Measurements from ENCODE around the gene DYNLT1. TPM values are rescaled to one million over a fixed set of nuclear protein-coding genes. Genes with fewer than 3 reads are reported as not detected.
"Not testable (repeated sequence)": the region's sequence is repeated elsewhere in the genome, so short reads cannot be mapped to it uniquely, and the experiment has no call there.

DYNLT1 gene
- total and polyA plus RNA-seq, 2 experiments from 2014 or later, result 82.6 to 219 TPM

DNA sequence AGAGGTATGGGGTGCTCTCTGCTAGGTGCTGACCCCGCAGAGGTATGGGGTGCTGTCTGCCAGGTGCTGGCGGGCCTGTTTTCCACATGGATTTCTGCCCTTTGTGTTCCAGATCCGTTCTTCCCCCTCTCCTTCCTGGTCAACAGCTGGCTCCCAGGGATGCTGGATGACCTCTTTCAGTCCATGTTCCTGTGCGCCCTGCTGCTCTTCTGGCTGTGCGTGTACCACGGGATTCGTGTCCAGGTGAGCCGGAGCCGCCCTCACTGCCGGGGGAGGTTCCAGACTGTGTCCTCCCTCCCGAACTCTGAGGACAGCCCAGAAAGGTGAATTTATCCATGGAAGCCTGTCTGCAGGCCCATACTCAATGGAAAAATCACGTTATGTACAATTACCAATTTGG lies 36.3 kb downstream of the DYNLT1 start:
- Histone ChIP-seq H2AFZ (no peak overlapping the region), H3K4me3 (no peak overlapping the region), H4K20me1 (ENCODE audit: insufficient read depth, poor library complexity, severe bottlenecking) (no peaks in the 10 kb centered on the region), H3K9me2 (replicated peaks; ENCODE audit: insufficient read depth) (no peaks in the 10 kb centered on the region), H3K36me3 (replicated peaks; ENCODE audit: insufficient read depth, low read depth) (no peaks in the 10 kb centered on the region), H3K27ac (no peak overlapping the region), H3K27me3 (no peaks in the 10 kb centered on the region), H3K9me3 (ENCODE audit: low read depth) (no peaks in the 10 kb centered on the region), H3K79me2 (peaks cover 3% of the 10 kb centered on the region), H3K4me2 (no peak overlapping the region), H3K4me1 (ENCODE audit: insufficient read depth) (peaks cover 9% of the 10 kb centered on the region)
- no peak for DNase-seq (ENCODE audit: low spot score)
- 92% methylated on average over 12 of the region's 12 CpGs for WGBS (ENCODE audit: low lambda C conversion rate, missing lambda C conversion rate)
- TF ChIP-seq, protein P1, sequence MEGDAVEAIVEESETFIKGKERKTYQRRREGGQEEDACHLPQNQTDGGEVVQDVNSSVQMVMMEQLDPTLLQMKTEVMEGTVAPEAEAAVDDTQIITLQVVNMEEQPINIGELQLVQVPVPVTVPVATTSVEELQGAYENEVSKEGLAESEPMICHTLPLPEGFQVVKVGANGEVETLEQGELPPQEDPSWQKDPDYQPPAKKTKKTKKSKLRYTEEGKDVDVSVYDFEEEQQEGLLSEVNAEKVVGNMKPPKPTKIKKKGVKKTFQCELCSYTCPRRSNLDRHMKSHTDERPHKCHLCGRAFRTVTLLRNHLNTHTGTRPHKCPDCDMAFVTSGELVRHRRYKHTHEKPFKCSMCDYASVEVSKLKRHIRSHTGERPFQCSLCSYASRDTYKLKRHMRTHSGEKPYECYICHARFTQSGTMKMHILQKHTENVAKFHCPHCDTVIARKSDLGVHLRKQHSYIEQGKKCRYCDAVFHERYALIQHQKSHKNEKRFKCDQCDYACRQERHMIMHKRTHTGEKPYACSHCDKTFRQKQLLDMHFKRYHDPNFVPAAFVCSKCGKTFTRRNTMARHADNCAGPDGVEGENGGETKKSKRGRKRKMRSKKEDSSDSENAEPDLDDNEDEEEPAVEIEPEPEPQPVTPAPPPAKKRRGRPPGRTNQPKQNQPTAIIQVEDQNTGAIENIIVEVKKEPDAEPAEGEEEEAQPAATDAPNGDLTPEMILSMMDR (IDR thresholded peaks at IDR 0.05; ENCODE audit: poor library complexity), result no peak
- TF ChIP-seq EZH2 (IDR thresholded peaks at IDR 0.05; ENCODE audit: borderline replicate concordance) (no peak), EZH2phosphoT487 (IDR thresholded peaks at IDR 0.05; ENCODE audit: low read depth, severe bottlenecking, unreplicated experiment) (no peak)

DNA sequence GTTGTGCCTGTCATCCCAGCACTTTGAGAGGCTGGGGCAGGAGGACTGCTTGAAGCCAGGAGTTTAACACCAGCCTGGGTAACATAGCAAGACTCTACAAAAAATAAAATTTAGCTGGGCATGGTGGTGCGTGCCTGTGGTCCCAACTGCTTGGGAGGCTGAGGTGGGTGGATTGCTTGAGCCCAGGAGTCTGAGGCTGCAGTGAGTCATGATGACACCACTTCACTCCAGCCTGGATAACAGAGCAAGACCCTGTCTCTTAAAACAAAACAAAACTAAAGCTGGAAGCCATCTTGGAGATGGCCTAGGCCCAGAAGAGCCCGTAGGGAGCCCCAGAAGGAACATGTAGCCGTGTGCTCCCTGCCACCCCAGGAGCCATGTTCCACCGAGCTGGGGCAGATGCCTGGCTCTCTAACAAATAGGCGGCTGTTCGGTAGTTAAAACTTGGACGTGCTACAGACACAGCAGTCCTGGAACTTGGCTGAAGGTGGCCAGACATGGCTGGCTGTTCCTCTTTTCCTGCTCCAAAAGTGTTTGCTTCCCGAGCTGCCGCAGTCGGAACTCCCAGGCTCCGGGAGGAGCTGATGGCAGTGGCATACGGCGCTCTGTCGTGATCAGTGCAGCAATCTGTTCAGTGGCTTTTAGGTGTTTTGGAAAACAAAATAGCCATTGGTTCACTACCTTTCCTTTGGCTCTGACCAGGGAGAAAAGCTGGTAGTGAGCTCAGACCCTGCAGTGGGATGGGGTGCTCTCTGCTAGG lies 37.0 kb downstream of the DYNLT1 start:
- H3K9me3 ChIP-seq (ENCODE audit: low read depth), result no peaks in the 10 kb centered on the region
- H3K4me2 ChIP-seq, result no peak overlapping the region
- no peaks in the 10 kb centered on the region for H4K20me1 ChIP-seq (ENCODE audit: insufficient read depth, poor library complexity, severe bottlenecking)
- no peak overlapping the region for H3K27ac ChIP-seq
- no peak overlapping the region for H2AFZ ChIP-seq
- H3K36me3 ChIP-seq (replicated peaks; ENCODE audit: insufficient read depth, low read depth), result no peaks in the 10 kb centered on the region
- H3K27me3 ChIP-seq, result no peaks in the 10 kb centered on the region
- peaks cover 9% of the 10 kb centered on the region for H3K4me1 ChIP-seq (ENCODE audit: insufficient read depth)
- no peak for DNase-seq (ENCODE audit: low spot score)
- H3K4me3 ChIP-seq, result no peak overlapping the region
- H3K79me2 ChIP-seq, result peaks cover 3% of the 10 kb centered on the region
- WGBS (ENCODE audit: low lambda C conversion rate, missing lambda C conversion rate), result 92% methylated on average over 14 of the region's 14 CpGs
- TF ChIP-seq EZH2 (IDR thresholded peaks at IDR 0.05; ENCODE audit: borderline replicate concordance) (no peak), EZH2phosphoT487 (IDR thresholded peaks at IDR 0.05; ENCODE audit: low read depth, severe bottlenecking, unreplicated experiment) (no peak)
- TF ChIP-seq, protein P1 (IDR thresholded peaks at IDR 0.05; ENCODE audit: poor library complexity), result no peak
- H3K9me2 ChIP-seq (replicated peaks; ENCODE audit: insufficient read depth), result no peaks in the 10 kb centered on the region

DNA sequence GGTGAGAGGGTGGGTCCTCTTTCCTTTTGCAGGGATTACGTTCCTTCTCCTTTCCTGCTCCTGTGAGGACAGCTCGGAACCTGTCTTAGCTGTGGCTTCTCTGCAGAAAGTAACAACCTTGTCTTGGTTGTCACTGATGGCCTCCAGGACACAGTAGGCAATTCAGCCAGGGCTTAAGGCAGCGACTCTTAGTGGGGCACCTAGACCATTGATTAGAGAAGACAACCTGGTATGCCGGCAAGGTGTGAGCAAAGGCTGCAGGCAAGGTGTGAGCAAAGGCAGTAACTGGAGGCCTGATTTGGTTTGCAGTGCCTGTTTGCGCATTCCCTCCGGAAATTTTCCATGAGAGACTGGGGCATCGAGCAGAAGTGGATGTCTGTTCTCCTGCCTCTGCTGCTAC lies 37.6 kb downstream of the DYNLT1 start:
- Histone ChIP-seq H3K36me3 (replicated peaks; ENCODE audit: insufficient read depth, low read depth) (no peaks in the 10 kb centered on the region), H4K20me1 (ENCODE audit: insufficient read depth, poor library complexity, severe bottlenecking) (no peaks in the 10 kb centered on the region), H3K4me2 (no peak overlapping the region), H3K27ac (no peak overlapping the region), H3K79me2 (peaks cover 3% of the 10 kb centered on the region), H3K4me3 (no peak overlapping the region), H3K4me1 (ENCODE audit: insufficient read depth) (peaks cover 9% of the 10 kb centered on the region), H3K27me3 (no peaks in the 10 kb centered on the region), H2AFZ (no peak overlapping the region), H3K9me2 (replicated peaks; ENCODE audit: insufficient read depth) (no peaks in the 10 kb centered on the region), H3K9me3 (ENCODE audit: low read depth) (no peaks in the 10 kb centered on the region)
- DNase-seq (ENCODE audit: low spot score), result no peak
- TF ChIP-seq, protein P1 (IDR thresholded peaks at IDR 0.05; ENCODE audit: poor library complexity), result no peak
- TF ChIP-seq EZH2 (IDR thresholded peaks at IDR 0.05; ENCODE audit: borderline replicate concordance) (no peak), EZH2phosphoT487 (IDR thresholded peaks at IDR 0.05; ENCODE audit: low read depth, severe bottlenecking, unreplicated experiment) (no peak)
- 93% methylated on average over 7 of the region's 7 CpGs for WGBS (ENCODE audit: low lambda C conversion rate, missing lambda C conversion rate)

DNA sequence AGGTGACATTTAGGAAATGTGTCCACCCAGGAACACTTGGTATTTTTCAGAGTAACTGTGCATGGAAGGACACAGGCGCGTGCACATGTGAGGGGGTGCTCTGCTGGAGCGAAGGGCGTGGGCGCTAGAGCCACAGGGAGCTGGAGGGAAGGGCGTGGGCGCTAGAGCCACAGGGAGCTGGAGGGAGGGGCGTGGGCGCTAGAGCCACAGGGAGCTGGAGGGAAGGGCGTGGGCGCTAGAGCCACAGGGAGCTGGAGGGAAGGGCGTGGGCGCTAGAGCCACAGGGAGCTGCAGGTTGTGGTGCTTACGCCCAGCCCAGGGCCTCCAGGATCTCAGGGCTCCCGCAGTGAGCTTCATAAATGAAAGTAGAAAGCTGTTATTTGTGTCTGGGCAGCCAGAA lies 38.5 kb downstream of the DYNLT1 start:
- H3K36me3 ChIP-seq (replicated peaks; ENCODE audit: insufficient read depth, low read depth); H3K9me2 ChIP-seq (replicated peaks; ENCODE audit: insufficient read depth); H3K9me3 ChIP-seq (ENCODE audit: low read depth); H3K27ac ChIP-seq; H3K4me3 ChIP-seq; H3K4me2 ChIP-seq; H4K20me1 ChIP-seq (ENCODE audit: insufficient read depth, poor library complexity, severe bottlenecking); H3K4me1 ChIP-seq (ENCODE audit: insufficient read depth); H3K27me3 ChIP-seq; H3K79me2 ChIP-seq; DNase-seq (ENCODE audit: low spot score); H2AFZ ChIP-seq: not testable (repeated sequence)
- WGBS (ENCODE audit: low lambda C conversion rate, missing lambda C conversion rate), result 95% methylated on average over 13 of the region's 15 CpGs
